Mesendoderm (in vitro differentiated cells): ENCODE results near the gene BCL6B.

Experiments used
- DNase-seq: peaks from one replicate; pipeline ENCODE4 v3.0.0; 2013
- H2AK5ac ChIP-seq: 2 replicates; pipeline ENCODE4 v1.6.1; 2013; ENCODE audit warnings: low read length, inconsistent platforms
- H2BK120ac ChIP-seq: 2 replicates; pipeline ENCODE4 v1.6.1; 2013; ENCODE audit warnings: low read depth, mild to moderate bottlenecking, low read length, moderate library complexity, mixed read lengths
- H2BK15ac ChIP-seq: replicated peaks from 2 replicates; pipeline ENCODE4 v1.6.1; 2013; ENCODE audit warnings: low read depth, mild to moderate bottlenecking, moderate library complexity
- H2BK5ac ChIP-seq: 2 replicates; pipeline ENCODE4 v1.6.1; 2013; ENCODE audit warnings: low read length, inconsistent platforms
- H3K18ac ChIP-seq: 2 replicates; pipeline ENCODE4 v1.6.1; 2013; ENCODE audit warnings: mild to moderate bottlenecking, low read length, mixed read lengths
- H3K23ac ChIP-seq: one replicate; pipeline ENCODE4 v1.6.1; 2013; ENCODE audit warnings: low read length
- H3K27ac ChIP-seq: 2 replicates; pipeline ENCODE4 v1.5.1; 2013; ENCODE audit warnings: low read depth, mild to moderate bottlenecking, inconsistent platforms, low read length, moderate library complexity
- H3K27me3 ChIP-seq: 2 replicates; pipeline ENCODE4 v1.6.1; 2013; ENCODE audit warnings: low read length, control low read depth, mild to moderate bottlenecking, inconsistent platforms; ENCODE audit not compliant: insufficient read depth, poor library complexity
- H3K36me3 ChIP-seq: 2 replicates; pipeline ENCODE4 v1.6.1; 2013; ENCODE audit warnings: low read length, inconsistent platforms; ENCODE audit not compliant: control insufficient read depth, insufficient read depth
- H3K4ac ChIP-seq: one replicate; pipeline ENCODE4 v1.6.1; 2013; ENCODE audit warnings: low read depth, mild to moderate bottlenecking, low read length, moderate library complexity
- H3K4me1 ChIP-seq: 2 replicates; pipeline ENCODE4 v1.6.1; 2013; ENCODE audit warnings: low read depth, low read length, inconsistent platforms; ENCODE audit not compliant: control insufficient read depth
- H3K4me2 ChIP-seq: 2 replicates; pipeline ENCODE4 v1.6.1; 2013; ENCODE audit warnings: low read length
- H3K4me3 ChIP-seq: 2 replicates; pipeline ENCODE4 v1.5.1; 2013; ENCODE audit warnings: mild to moderate bottlenecking, low read length
- H3K56ac ChIP-seq: one replicate; pipeline ENCODE4 v1.6.1; 2013; ENCODE audit warnings: low read length
- H3K79me1 ChIP-seq: 2 replicates; pipeline ENCODE4 v1.6.1; 2013; ENCODE audit warnings: low read length, inconsistent platforms
- H3K79me2 ChIP-seq: 2 replicates; pipeline ENCODE4 v1.6.1; 2013; ENCODE audit warnings: mild to moderate bottlenecking, low read length; ENCODE audit not compliant: control insufficient read depth, insufficient read depth
- H3K9ac ChIP-seq: 2 replicates; pipeline ENCODE4 v1.6.1; 2013; ENCODE audit warnings: low read length, inconsistent platforms
- H4K5ac ChIP-seq: one replicate; pipeline ENCODE4 v1.6.1; 2013; ENCODE audit warnings: low read length
- H4K8ac ChIP-seq: one replicate; pipeline ENCODE4 v1.6.1; 2013; ENCODE audit warnings: low read depth, mild to moderate bottlenecking, control low read depth, low read length, moderate library complexity
- whole genome bisulfite sequencing: extraction: QIAGEN DNeasy Blood & Tissue Kit; methylation state at CpG from one replicate; pipeline ENCODE4 v1.1.7; 2013; ENCODE audit warnings: low lambda C conversion rate, missing lambda C conversion rate; ENCODE audit not compliant: insufficient coverage; ENCODE audit errors: extremely low coverage; 5-methylcytosine and 5-hydroxymethylcytosine counted together

Gene BCL6B

DNA sequence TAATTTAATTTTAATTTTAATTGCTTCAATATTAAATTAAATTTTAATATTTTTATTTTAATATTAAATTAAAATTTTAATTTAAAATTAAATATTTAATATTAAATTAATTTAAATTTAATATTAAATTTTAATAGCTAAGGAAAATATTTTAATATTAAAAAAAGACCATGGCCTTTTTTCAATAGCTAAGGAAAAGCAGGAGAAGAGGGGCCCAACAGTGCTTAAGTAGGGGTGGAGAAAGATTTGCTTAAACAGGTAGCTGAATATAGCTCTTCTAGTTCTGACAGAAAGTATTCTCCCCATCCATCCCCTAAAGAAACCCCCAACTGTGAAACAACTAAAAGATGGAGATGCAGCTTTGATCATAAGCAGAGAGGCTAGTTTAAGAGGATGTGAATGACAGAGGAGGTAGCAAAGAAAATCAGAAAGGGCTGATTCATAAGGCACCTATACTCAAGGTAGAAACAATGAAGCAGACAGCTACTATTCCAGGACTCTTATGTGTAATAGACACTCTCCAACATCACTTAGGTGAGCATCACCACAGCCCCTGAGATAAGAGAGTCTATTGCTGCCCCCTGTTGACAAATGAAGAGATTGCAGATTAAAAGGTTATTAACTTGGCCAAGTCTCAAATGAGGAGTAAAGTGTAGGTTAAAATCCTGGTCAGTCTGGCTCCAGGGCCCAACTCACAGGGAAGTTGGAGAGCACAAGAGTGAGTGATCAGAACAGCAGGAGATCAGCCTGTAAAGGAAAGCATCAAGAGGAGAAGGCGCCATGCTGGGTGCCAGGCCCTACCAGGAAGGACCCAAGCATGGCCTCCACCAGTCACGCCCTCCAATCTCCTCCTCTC lies 18.2 kb upstream of the BCL6B start:
- Histone ChIP-seq H3K27ac (no peak overlapping the region), H3K27me3 (no peaks in the 10 kb centered on the region), H3K79me1 (peaks cover 3% of the 10 kb centered on the region), H2BK15ac (no peak overlapping the region), H3K79me2 (no peaks in the 10 kb centered on the region), H3K23ac (no peak overlapping the region), H3K4me3 (no peak overlapping the region), H4K5ac (no peak overlapping the region), H2AK5ac (no peak overlapping the region), H2BK5ac (no peak overlapping the region), H3K56ac (no peak overlapping the region), H3K4ac (no peak overlapping the region), H3K36me3 (peaks cover 3% of the 10 kb centered on the region), H3K9ac (no peak overlapping the region), H3K18ac (no peak overlapping the region), H2BK120ac (no peak overlapping the region), H3K4me1 (no peaks in the 10 kb centered on the region), H3K4me2 (no peak overlapping the region), H4K8ac (no peak overlapping the region)
- no CpG with 5 or more reads among the region's 2 CpGs for WGBS
- DNase-seq = peak; percentile 82

DNA sequence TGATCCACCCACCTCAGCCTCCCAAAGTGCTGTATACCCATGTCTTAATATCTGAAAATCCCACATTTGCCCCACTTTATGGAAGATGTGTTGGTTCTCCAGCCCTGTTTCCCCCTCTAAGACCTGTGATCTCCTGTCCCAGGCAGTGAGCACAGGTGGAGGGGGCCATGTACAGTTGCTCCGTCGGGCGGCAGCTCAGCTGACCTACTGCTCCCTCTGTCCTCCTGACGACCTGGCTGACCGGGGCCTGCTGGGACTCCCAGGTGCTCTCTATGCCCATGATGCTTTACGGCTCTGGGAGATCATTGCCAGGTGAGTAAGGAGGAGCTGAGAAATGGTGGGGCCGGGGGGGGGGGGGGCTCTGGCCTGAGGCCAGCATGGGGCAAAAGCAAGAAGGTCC lies 17.1 kb upstream of the BCL6B start:
- H4K8ac ChIP-seq = no peak overlapping the region
- H3K79me1 ChIP-seq = peaks cover 9% of the 10 kb centered on the region
- H3K4me1 ChIP-seq = no peaks in the 10 kb centered on the region
- H2BK5ac ChIP-seq = no peak overlapping the region
- no peak overlapping the region for H2BK15ac ChIP-seq
- no peak overlapping the region for H3K4me3 ChIP-seq
- WGBS = no CpG with 5 or more reads among the region's 7 CpGs
- peaks cover 3% of the 10 kb centered on the region for H3K36me3 ChIP-seq
- no peak overlapping the region for H3K23ac ChIP-seq
- no peak overlapping the region for H4K5ac ChIP-seq
- no peak overlapping the region for H3K56ac ChIP-seq
- H3K27me3 ChIP-seq = no peaks in the 10 kb centered on the region
- no peak overlapping the region for H2BK120ac ChIP-seq
- no peak overlapping the region for H3K18ac ChIP-seq
- H2AK5ac ChIP-seq = no peak overlapping the region
- DNase-seq = no peak
- H3K27ac ChIP-seq = no peak overlapping the region
- H3K79me2 ChIP-seq = peaks cover 3% of the 10 kb centered on the region
- H3K4me2 ChIP-seq = no peak overlapping the region
- no peak overlapping the region for H3K9ac ChIP-seq
- no peak overlapping the region for H3K4ac ChIP-seq

DNA sequence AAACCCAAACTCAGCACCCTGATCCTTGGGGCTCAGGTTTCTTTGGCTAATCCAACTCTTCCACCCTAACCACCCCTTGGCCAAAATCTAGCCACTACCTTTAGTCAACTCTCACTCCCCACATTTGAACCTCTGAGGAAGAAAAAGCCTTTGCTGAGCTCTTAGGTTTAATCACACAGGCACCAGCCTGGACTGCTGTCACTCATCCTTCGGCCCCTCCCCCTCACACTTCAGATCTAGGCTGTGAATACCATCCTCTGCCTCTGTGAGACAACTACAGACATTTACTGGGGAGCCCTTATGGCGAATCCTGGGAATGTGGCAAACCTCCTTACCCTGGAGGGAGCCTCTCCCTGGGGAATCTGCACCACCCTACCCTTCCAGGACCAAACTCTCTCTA lies 15.7 kb upstream of the BCL6B start:
- Histone ChIP-seq H3K9ac (no peak overlapping the region), H4K5ac (no peak overlapping the region), H2AK5ac (no peak overlapping the region), H4K8ac (no peak overlapping the region), H3K4me1 (no peaks in the 10 kb centered on the region), H2BK5ac (no peak overlapping the region), H3K4ac (no peak overlapping the region), H3K23ac (no peak overlapping the region), H3K18ac (no peak overlapping the region), H2BK120ac (no peak overlapping the region), H3K56ac (no peak overlapping the region), H2BK15ac (no peak overlapping the region), H3K36me3 (peaks cover 3% of the 10 kb centered on the region), H3K27me3 (no peaks in the 10 kb centered on the region), H3K4me2 (no peak overlapping the region), H3K4me3 (no peak overlapping the region), H3K79me1 (peaks cover 17% of the 10 kb centered on the region), H3K79me2 (peaks cover 14% of the 10 kb centered on the region), H3K27ac (no peak overlapping the region)
- no peak for DNase-seq
- no CpG with 5 or more reads among the region's 2 CpGs for WGBS

DNA sequence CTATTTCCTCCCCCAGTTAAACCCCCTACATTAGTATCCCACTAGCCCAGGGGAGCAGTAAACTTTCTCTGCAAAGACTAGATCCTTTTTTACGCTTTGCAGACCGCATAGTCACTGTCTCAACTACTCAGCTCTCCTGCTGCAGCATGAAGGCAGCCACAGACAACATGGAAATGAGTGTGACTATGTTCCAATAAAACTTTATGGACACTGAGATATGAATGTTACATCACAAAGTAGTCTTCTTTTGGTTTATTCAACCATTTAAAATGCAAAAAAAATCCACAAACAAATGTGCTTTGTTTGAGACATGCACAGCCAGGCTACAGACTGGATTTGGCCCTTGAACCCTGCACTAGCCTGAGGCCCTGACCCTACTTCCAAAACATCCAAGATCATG lies 12.3 kb upstream of the BCL6B start:
- Histone ChIP-seq H3K27me3 (no peaks in the 10 kb centered on the region), H3K4me1 (peaks cover 6% of the 10 kb centered on the region), H3K4me3 (no peak overlapping the region), H2BK120ac (no peak overlapping the region), H3K36me3 (no peaks in the 10 kb centered on the region), H3K27ac (no peak overlapping the region), H2BK15ac (no peak overlapping the region), H4K5ac (no peak overlapping the region), H2BK5ac (no peak overlapping the region), H3K79me1 (peaks cover 24% of the 10 kb centered on the region), H3K18ac (no peak overlapping the region), H4K8ac (no peak overlapping the region), H2AK5ac (no peak overlapping the region), H3K9ac (no peak overlapping the region), H3K4me2 (no peak overlapping the region), H3K79me2 (peaks cover 23% of the 10 kb centered on the region), H3K23ac (no peak overlapping the region), H3K4ac (no peak overlapping the region), H3K56ac (no peak overlapping the region)
- WGBS = no CpG with 5 or more reads among the region's 2 CpGs
- DNase-seq = no peak

DNA sequence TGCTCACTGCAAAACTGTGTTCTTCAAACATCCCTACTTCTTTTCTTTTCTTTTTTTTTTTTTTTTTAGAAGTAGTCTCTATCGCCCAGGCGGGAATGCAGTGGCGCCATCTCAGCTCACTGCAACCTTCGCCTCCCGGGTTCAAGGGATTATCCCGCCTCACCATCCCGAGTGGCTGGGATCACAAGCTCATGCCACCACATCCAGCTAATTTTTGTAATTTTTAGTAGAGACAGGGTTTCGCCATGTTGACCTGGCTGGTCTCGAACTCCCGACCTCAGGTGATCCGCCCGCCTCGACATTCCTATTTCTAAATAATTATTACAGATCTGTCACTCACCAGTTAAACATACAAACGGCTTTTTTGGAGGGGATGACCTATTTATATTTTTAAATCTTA lies 11.4 kb upstream of the BCL6B start:
- Histone ChIP-seq H2BK15ac (no peak overlapping the region), H3K4me1 (peaks cover 6% of the 10 kb centered on the region), H4K5ac (no peak overlapping the region), H3K9ac (peak overlapping the region; percentile 95), H3K23ac (no peak overlapping the region), H3K4me3 (no peak overlapping the region), H3K79me1 (peaks cover 24% of the 10 kb centered on the region), H3K79me2 (peaks cover 23% of the 10 kb centered on the region), H3K27ac (no peak overlapping the region), H3K18ac (no peak overlapping the region), H2AK5ac (no peak overlapping the region), H2BK120ac (no peak overlapping the region), H4K8ac (no peak overlapping the region), H3K56ac (no peak overlapping the region), H3K4me2 (no peak overlapping the region), H2BK5ac (no peak overlapping the region), H3K27me3 (no peaks in the 10 kb centered on the region), H3K36me3 (no peaks in the 10 kb centered on the region), H3K4ac (no peak overlapping the region)
- WGBS = no CpG with 5 or more reads among the region's 14 CpGs
- DNase-seq = no peak

DNA sequence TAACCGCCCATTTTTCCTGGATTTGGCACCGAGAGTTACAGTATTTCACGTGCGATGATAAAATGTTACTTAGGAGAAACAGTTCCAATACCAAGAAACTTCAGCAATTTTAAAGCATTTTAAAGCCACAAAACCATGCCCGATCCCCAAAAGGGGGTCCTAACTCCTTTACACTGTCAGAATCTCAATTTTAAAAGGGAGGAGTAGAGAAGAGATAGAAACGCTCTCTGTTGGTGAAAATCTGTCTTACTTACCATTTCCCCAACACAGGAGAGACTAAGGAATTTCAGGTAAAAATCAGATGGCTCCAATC lies 11.0 kb upstream of the BCL6B start:
- no peak overlapping the region for H2AK5ac ChIP-seq
- H2BK15ac ChIP-seq = no peak overlapping the region
- H3K23ac ChIP-seq = no peak overlapping the region
- no peak overlapping the region for H4K8ac ChIP-seq
- no peak overlapping the region for H2BK120ac ChIP-seq
- peaks cover 23% of the 10 kb centered on the region for H3K79me2 ChIP-seq
- no peak overlapping the region for H3K27ac ChIP-seq
- H4K5ac ChIP-seq = no peak overlapping the region
- no peak for DNase-seq
- peak overlapping the region; percentile 75 for H3K56ac ChIP-seq
- peak overlapping the region; percentile 95 for H3K9ac ChIP-seq
- no peak overlapping the region for H3K4ac ChIP-seq
- peaks cover 6% of the 10 kb centered on the region for H3K4me1 ChIP-seq
- no peaks in the 10 kb centered on the region for H3K27me3 ChIP-seq
- H3K4me2 ChIP-seq = peak overlapping the region; percentile 60
- WGBS = no CpG with 5 or more reads among the region's 6 CpGs
- no peak overlapping the region for H2BK5ac ChIP-seq
- H3K79me1 ChIP-seq = peaks cover 24% of the 10 kb centered on the region
- H3K36me3 ChIP-seq = no peaks in the 10 kb centered on the region
- no peak overlapping the region for H3K18ac ChIP-seq
- H3K4me3 ChIP-seq = peak overlapping the region; percentile 57
